ENCODE results near the gene DSG4. TPM values are rescaled to one million over a fixed set of nuclear protein-coding genes. Genes with fewer than 3 reads are reported as not detected.

DSG4 gene
- total and polyA plus RNA-seq, 2 of the 4 experiments (the other 2 are of a cell fraction) = not detected

- H3K9ac ChIP-seq (ENCODE audit: low read depth, low read length) = no peak overlapping the region
- no peaks in the 10 kb centered on the region for H4K20me1 ChIP-seq (ENCODE audit: insufficient read depth, low read length)
- DNase-seq (no peak), ATAC-seq (ENCODE audit: low read depth) (no peak)
- no peaks in the 10 kb centered on the region for H3K4me1 ChIP-seq (ENCODE audit: control insufficient read depth, insufficient read depth, low read length)
- 93% methylated on average over 3 of the region's 6 CpGs; no CpG with 5 or more reads in 1 of the 2 experiments for WGBS, 2 experiments (ENCODE audit: extremely low coverage in 2 of 2, insufficient read length in 1 of 2)
- H2BK15ac ChIP-seq (ENCODE audit: low read depth, low read length) = no peak overlapping the region
- no peak overlapping the region for H2BK120ac ChIP-seq (ENCODE audit: low read depth, low read length)
- TF ChIP-seq CEBPB (IDR thresholded peaks at IDR 0.05; ENCODE audit: low read depth, low read length) = no peak
- no peak for TF ChIP-seq ELK1 (IDR thresholded peaks at IDR 0.05; ENCODE audit: borderline replicate concordance, low read depth, low read length)
- no peak for TF ChIP-seq POLR2A (IDR thresholded peaks at IDR 0.05; ENCODE audit: low read depth, low read length)
- no peak for TF ChIP-seq RAD21 (IDR thresholded peaks at IDR 0.05; ENCODE audit: low read length)
- TF ChIP-seq SMC3 (IDR thresholded peaks at IDR 0.05; ENCODE audit: low read depth, low read length) = no peak
- no peak for TF ChIP-seq CTCF (conservative IDR thresholded peaks at IDR 0.05; ENCODE audit: low read depth, low read length)
- TF ChIP-seq FOS (IDR thresholded peaks at IDR 0.05; ENCODE audit: low read depth, low read length) = no peak
- no peak for TF ChIP-seq BHLHE40 (IDR thresholded peaks at IDR 0.05; ENCODE audit: low read depth, low read length)
- no peak for TF ChIP-seq MAZ (IDR thresholded peaks at IDR 0.05; ENCODE audit: borderline replicate concordance, low read depth, low read length)
- TF ChIP-seq MXI1 (IDR thresholded peaks at IDR 0.05; ENCODE audit: borderline replicate concordance, low read depth, low read length) = no peak
- TF ChIP-seq RFX5 (IDR thresholded peaks at IDR 0.05; ENCODE audit: low read depth, low read length) = no peak
- H3K4me2 ChIP-seq (ENCODE audit: low read depth, low read length) = no peak overlapping the region
- H3K79me1 ChIP-seq (ENCODE audit: low read depth in 1 of 2, low read length in 2 of 2) = no peaks in the 10 kb centered on the region
- H2AFZ ChIP-seq (replicated peaks; ENCODE audit: low read length, poor library complexity) = no peak overlapping the region
- no peak overlapping the region for H3K14ac ChIP-seq (replicated peaks; ENCODE audit: low read depth, low read length)
- H3K4ac ChIP-seq (ENCODE audit: low read depth, low read length) = no peak overlapping the region
- H4K5ac ChIP-seq (ENCODE audit: low read depth, low read length) = no peak overlapping the region
- no peak overlapping the region for H4K91ac ChIP-seq (ENCODE audit: insufficient read depth, low read depth, low read length)
- no peak overlapping the region for H3K27ac ChIP-seq (ENCODE audit: insufficient read depth, low read length)
- no peaks in the 10 kb centered on the region for H3K9me1 ChIP-seq (ENCODE audit: insufficient read depth, low read length)
- H3K9me3 ChIP-seq (ENCODE audit: control insufficient read depth, insufficient read depth, low read length) = no peaks in the 10 kb centered on the region
- no peak overlapping the region for H2BK5ac ChIP-seq (ENCODE audit: low read depth, low read length, poor library complexity, severe bottlenecking)
- no peaks in the 10 kb centered on the region for H3K27me3 ChIP-seq (ENCODE audit: control insufficient read depth, insufficient read depth, low read length)
- in situ Hi-C loops (cut with MboI; ENCODE audit: low sequenced_read_pairs) (no loop called here), dilution Hi-C loops (cut with HindIII; ENCODE audit: low sequenced_read_pairs, unreplicated experiment) (no loop called here), intact Hi-C loops (cut with micrococcal nuclease) (no loop called here)
- BruUV-seq (replicated peaks) = no TSS peak
- no peak overlapping the region for H2AK5ac ChIP-seq (ENCODE audit: low read depth, low read length)
- POLR2A ChIA-PET (ENCODE audit: unreplicated experiment) = no interaction called here
- CTCF ChIA-PET = no interaction called here
- H2AK9ac ChIP-seq (replicated peaks; ENCODE audit: low read depth, low read length, poor library complexity) = no peak overlapping the region
- no peak overlapping the region for H2BK20ac ChIP-seq (ENCODE audit: low read depth, low read length)
- H3K56ac ChIP-seq (ENCODE audit: extremely low read depth, insufficient read depth, low read length) = no peak overlapping the region
- no peak overlapping the region for H3K23ac ChIP-seq (ENCODE audit: low read depth, low read length)
- no peaks in the 10 kb centered on the region for H3K36me3 ChIP-seq (ENCODE audit: control insufficient read depth, insufficient read depth, low read length)
- no peak overlapping the region for H3K4me3 ChIP-seq (ENCODE audit: insufficient read depth, low read depth, low read length)
- H4K8ac ChIP-seq (ENCODE audit: low read depth in 2 of 2, low read length in 2 of 2) = no peak overlapping the region
- H3K18ac ChIP-seq (ENCODE audit: low read depth, low read length) = no peak overlapping the region
These were observed 10.2 kb downstream of the DSG4 start for GRCh38 chr18:31386741-31387140.
